Stimulated activated CD8-positive, alpha-beta memory T cell treated with anti-CD3 and anti-CD28 coated beads, Interleukin-15, amount 100 ng/mL, for 1 hour (primary cell): ENCODE results near the gene FNIP2.
"Not testable (repeated sequence)": the region's sequence is repeated elsewhere in the genome, so short reads cannot be mapped to it uniquely, and the experiment has no call there.

Experiments used
- DNase-seq: peaks from one replicate; pipeline ENCODE4 v3.0.0-alpha.2; 2020; ENCODE audit warnings: low read depth

The FNIP2 gene

GRCh38 chr4:158793021-158793420 lies 24.2 kb downstream of the FNIP2 start:
- DNase-seq: no peak

- not testable (repeated sequence) for DNase-seq
These were observed 24.6 kb downstream of the FNIP2 start for GRCh38 chr4:158793430-158793829.

- no peak for DNase-seq
These were observed 27.7 kb downstream of the FNIP2 start for GRCh38 chr4:158796370-158797140.

GRCh38 chr4:158798062-158798461 lies 29.2 kb downstream of the FNIP2 start:
- DNase-seq: no peak

GRCh38 chr4:158799013-158799770 lies 30.4 kb downstream of the FNIP2 start:
- DNase-seq: no peak

GRCh38 chr4:158799856-158800255 lies 31.0 kb downstream of the FNIP2 start:
- DNase-seq: no peak

GRCh38 chr4:158801066-158801465 lies 32.2 kb downstream of the FNIP2 start:
- DNase-seq: no peak

- no peak for DNase-seq
These were observed 32.9 kb downstream of the FNIP2 start for GRCh38 chr4:158801677-158802076.

- DNase-seq: no peak
These were observed 34.1 kb downstream of the FNIP2 start for GRCh38 chr4:158802914-158803313.

- no peak for DNase-seq
These were observed 37.0 kb downstream of the FNIP2 start for GRCh38 chr4:158805635-158806471.

GRCh38 chr4:158807691-158808090 lies 38.9 kb downstream of the FNIP2 start:
- no peak for DNase-seq

- DNase-seq: no peak
These were observed 39.6 kb downstream of the FNIP2 start for GRCh38 chr4:158808399-158808798.

- DNase-seq: not testable (repeated sequence)
These were observed 40.4 kb downstream of the FNIP2 start for GRCh38 chr4:158809208-158809607.

- DNase-seq: no peak
These were observed 41.0 kb downstream of the FNIP2 start for GRCh38 chr4:158809611-158810486.

GRCh38 chr4:158810487-158811215 lies 41.8 kb downstream of the FNIP2 start:
- DNase-seq: no peak

GRCh38 chr4:158811216-158811540 lies 42.4 kb downstream of the FNIP2 start:
- DNase-seq: no peak

- no peak for DNase-seq
These were observed 42.9 kb downstream of the FNIP2 start for GRCh38 chr4:158811704-158812103.

- no peak for DNase-seq
These were observed 43.3 kb downstream of the FNIP2 start for GRCh38 chr4:158812133-158812532.

- no peak for DNase-seq
These were observed 43.7 kb downstream of the FNIP2 start for GRCh38 chr4:158812543-158812942.

- no peak for DNase-seq
These were observed 44.3 kb downstream of the FNIP2 start for GRCh38 chr4:158813113-158813512.

GRCh38 chr4:158814207-158814606 lies 45.4 kb downstream of the FNIP2 start:
- DNase-seq: no peak
